Measurements from ENCODE around the gene ALDH8A1.

The ALDH8A1 gene

GRCh38 chr6:134934793-134935485 is 15.0 kb downstream of the ALDH8A1 start:
- no peak overlapping the region for H3K4me3 ChIP-seq (ENCODE audit: control insufficient read depth, low read depth, low read length)
- DNase-seq (ENCODE audit: low read depth): no peak
- TF ChIP-seq, protein P1, sequence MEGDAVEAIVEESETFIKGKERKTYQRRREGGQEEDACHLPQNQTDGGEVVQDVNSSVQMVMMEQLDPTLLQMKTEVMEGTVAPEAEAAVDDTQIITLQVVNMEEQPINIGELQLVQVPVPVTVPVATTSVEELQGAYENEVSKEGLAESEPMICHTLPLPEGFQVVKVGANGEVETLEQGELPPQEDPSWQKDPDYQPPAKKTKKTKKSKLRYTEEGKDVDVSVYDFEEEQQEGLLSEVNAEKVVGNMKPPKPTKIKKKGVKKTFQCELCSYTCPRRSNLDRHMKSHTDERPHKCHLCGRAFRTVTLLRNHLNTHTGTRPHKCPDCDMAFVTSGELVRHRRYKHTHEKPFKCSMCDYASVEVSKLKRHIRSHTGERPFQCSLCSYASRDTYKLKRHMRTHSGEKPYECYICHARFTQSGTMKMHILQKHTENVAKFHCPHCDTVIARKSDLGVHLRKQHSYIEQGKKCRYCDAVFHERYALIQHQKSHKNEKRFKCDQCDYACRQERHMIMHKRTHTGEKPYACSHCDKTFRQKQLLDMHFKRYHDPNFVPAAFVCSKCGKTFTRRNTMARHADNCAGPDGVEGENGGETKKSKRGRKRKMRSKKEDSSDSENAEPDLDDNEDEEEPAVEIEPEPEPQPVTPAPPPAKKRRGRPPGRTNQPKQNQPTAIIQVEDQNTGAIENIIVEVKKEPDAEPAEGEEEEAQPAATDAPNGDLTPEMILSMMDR (IDR thresholded peaks at IDR 0.05; ENCODE audit: control insufficient read depth, insufficient read depth, low read depth, low read length, missing control alignments): no peak

GRCh38 chr6:134932535-134933470 is 17.1 kb downstream of the ALDH8A1 start:
- TF ChIP-seq, protein P1 (IDR thresholded peaks at IDR 0.05; ENCODE audit: control insufficient read depth, insufficient read depth, low read depth, low read length, missing control alignments): no peak
- DNase-seq (ENCODE audit: low read depth): no peak
- no peak overlapping the region for H3K4me3 ChIP-seq (ENCODE audit: control insufficient read depth, low read depth, low read length)

- no peak overlapping the region for H3K4me3 ChIP-seq (ENCODE audit: control insufficient read depth, low read depth, low read length)
- TF ChIP-seq, protein P1 (IDR thresholded peaks at IDR 0.05; ENCODE audit: control insufficient read depth, insufficient read depth, low read depth, low read length, missing control alignments): no peak
- no peak for DNase-seq (ENCODE audit: low read depth)
These were observed 17.8 kb downstream of the ALDH8A1 start for GRCh38 chr6:134932098-134932497.

GRCh38 chr6:134930463-134930862 is 19.4 kb downstream of the ALDH8A1 start:
- TF ChIP-seq, protein P1 (IDR thresholded peaks at IDR 0.05; ENCODE audit: control insufficient read depth, insufficient read depth, low read depth, low read length, missing control alignments): no peak
- DNase-seq (ENCODE audit: low read depth): no peak
- no peak overlapping the region for H3K4me3 ChIP-seq (ENCODE audit: control insufficient read depth, low read depth, low read length)

- TF ChIP-seq, protein P1 (IDR thresholded peaks at IDR 0.05; ENCODE audit: control insufficient read depth, insufficient read depth, low read depth, low read length, missing control alignments): no peak
- DNase-seq (ENCODE audit: low read depth): no peak
- H3K4me3 ChIP-seq (ENCODE audit: control insufficient read depth, low read depth, low read length): no peak overlapping the region
These were observed 21.6 kb downstream of the ALDH8A1 start for GRCh38 chr6:134928151-134928900.

DNA sequence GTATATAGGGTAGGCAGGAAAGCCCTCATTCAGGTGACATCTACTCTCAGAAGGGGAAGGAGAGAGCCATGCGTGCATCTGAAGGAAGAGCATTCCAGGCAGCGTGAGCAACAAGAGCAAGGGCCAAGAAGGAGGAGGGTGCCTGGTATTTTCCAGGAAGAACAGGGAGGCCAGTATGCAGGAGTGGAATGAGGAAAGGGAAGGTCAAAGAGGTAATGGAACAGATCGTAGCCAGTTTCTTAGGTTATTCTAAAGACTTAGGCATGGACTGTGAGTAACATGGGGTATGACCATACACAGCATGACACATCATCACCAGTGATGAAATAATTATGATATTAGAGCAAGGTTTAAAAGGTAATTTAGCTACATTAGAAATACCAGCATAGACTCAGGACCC is 24.1 kb downstream of the ALDH8A1 start:
- H3K4me3 ChIP-seq (ENCODE audit: control insufficient read depth, low read depth, low read length): no peak overlapping the region
- TF ChIP-seq, protein P1 (IDR thresholded peaks at IDR 0.05; ENCODE audit: control insufficient read depth, insufficient read depth, low read depth, low read length, missing control alignments): no peak
- no peak for DNase-seq (ENCODE audit: low read depth)

Data from AG09309 (cell line).